GM19438 (cell line): ENCODE measurements around the gene GCKR.

ENCODE experiments used
- ATAC-seq: cut with Tn5 transposase; IDR thresholded peaks from one replicate; pipeline ENCODE4 v1.9.1; 2021; ENCODE audit warnings: low read depth; ENCODE audit not compliant: unreplicated experiment

Gene GCKR, protein sequence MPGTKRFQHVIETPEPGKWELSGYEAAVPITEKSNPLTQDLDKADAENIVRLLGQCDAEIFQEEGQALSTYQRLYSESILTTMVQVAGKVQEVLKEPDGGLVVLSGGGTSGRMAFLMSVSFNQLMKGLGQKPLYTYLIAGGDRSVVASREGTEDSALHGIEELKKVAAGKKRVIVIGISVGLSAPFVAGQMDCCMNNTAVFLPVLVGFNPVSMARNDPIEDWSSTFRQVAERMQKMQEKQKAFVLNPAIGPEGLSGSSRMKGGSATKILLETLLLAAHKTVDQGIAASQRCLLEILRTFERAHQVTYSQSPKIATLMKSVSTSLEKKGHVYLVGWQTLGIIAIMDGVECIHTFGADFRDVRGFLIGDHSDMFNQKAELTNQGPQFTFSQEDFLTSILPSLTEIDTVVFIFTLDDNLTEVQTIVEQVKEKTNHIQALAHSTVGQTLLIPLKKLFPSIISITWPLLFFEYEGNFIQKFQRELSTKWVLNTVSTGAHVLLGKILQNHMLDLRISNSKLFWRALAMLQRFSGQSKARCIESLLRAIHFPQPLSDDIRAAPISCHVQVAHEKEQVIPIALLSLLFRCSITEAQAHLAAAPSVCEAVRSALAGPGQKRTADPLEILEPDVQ

DNA sequence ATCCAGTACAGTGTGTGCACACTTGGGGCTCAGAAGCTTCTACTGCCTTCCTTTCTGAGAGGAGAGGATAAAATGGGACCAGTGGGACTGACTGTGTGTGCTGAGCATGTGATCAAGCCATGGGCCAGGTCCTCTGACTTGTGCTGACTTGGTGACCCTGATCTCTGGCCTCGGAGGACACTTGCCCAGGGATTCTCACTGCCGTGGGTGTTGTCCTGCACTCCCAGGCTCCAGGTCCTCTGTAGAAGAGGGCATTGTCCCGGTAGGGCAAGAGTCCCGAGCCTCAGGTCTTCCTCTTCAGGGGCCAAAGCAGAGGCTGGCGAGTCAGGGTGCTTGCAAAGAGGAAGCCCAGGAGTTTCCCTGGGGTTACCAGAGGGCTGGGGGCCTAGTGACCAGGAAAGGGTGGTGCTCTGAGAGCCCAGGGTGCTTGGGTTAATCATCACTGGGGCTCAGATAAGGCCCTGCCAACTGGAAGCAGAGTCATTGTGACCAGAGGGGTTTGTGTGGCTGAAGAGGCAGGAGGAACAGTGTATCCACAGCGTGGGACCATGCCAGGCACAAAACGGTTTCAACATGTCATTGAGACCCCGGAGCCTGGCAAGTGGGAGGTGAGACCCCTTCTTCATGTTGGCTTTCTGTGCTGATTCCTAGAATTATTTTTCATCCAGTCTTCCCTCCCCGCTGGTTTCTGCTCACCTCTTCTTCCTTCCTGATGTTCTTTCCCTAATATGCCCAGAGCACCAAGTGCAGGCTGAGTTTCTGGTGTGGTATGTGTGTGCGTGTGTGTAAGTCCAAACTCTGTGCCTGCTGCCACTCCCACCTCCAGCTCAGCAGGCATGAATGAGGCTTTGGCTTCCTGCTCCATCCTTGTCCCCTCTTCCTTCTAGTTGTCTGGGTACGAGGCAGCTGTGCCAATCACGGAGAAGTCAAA, at the start of gene GCKR:
GCKR (plus strand) TSS at position 483 of the 931 bp plus-strand sequence; CDS start at position 549, 66 bp downstream.
- no peak for ATAC-seq

- ATAC-seq, result no peak
These were observed 48.3 kb upstream of the GCKR start for GRCh38 chr2:27448381-27448780.

- ATAC-seq, result no peak
These were observed 45.5 kb upstream of the GCKR start for GRCh38 chr2:27451095-27451494.

DNA sequence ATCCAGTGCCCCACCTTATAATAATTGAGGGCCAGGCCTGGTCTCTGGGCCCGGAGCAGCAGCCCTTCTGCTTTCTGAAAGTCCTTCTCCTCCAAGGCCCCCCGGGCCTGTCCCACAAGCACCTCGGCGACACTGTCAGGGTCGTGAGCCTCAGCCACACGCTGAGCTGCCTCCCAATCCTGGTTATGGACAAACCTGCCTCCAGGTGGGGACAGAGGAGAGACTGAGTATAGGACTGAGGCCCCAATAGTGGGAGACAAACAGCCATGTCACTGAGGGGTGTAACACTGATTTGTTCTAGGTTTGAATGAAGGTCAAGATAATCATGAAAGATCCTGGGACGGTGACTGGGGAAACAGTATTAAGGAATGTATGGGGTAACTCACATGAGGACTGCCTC, 42.7 kb upstream of the GCKR start:
- ATAC-seq, result no peak

DNA sequence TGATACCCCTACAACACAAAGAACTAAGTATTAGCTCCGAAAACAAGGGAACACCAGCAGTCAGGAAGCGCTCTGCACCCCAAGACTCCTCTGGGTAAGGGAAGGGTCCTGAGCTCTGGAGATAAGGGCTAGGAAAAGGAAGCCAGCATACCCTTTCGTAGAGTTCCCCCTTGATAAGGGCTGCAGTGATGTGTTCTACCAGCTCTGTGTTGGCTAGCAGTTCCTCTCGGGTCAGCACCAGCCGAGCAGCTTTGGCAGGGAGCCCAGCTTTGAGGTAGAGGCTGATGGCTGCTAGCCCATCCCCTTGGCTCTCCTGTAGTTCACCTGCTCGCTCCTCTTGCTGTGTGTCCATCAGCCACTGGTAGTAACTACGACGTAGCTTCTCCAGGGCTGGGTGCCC, 35.5 kb upstream of the GCKR start:
- ATAC-seq, result no peak

GRCh38 chr2:27464443-27464842, 32.2 kb upstream of the GCKR start:
- no peak for ATAC-seq

DNA sequence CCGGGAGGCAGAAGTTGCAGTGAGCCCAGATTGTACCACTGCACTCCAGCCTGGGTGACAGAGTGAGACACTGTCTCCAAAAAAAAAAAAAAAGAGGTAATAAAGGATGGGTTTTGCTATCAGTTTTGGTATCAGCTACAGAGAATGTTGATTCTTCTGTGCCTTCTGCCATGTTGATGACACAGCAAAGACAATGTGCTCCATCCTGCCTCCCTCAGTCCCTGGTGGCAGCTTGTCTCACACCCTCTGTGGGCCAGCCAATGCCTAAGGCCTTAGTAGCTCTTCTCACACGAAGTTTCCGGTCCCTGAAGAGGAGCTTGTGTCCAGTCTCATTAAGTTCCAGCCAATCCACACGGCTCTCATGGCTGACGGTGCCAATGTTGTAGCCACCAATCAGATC, 24.7 kb upstream of the GCKR start:
- ATAC-seq, result no peak

DNA sequence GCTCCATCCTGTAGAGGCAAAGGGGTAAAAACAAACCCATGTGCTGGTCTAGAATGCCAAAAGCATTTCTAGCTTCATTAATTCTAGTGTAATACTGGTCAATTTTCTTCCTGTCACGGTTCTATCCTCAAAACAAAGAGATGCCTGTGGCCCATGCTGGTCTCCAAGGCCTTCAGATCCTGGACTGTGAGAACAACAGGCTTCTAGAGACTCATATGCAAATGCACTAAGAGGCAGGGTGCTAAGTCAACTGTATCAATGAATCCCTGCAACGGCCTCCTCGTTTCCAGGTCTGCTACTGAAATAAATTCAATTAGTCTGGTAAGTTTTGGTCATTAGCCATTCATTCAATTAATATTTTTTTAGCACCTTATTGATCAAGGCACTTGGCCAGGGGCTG, 11.1 kb upstream of the GCKR start:
- no peak for ATAC-seq

GRCh38 chr2:27489118-27489497, 7.5 kb upstream of the GCKR start:
- no peak for ATAC-seq

- ATAC-seq, result peak; percentile 98
These were observed 6.9 kb upstream of the GCKR start, which contains the start of gene IFT172 for GRCh38 chr2:27489498-27490397. TSS of gene IFT172 (minus strand) at chr2:27489743. CDS start at chr2:27489653, 90 bp downstream.

GRCh38 chr2:27492557-27492956, 4.1 kb upstream of the GCKR start:
- ATAC-seq, result no peak

GRCh38 chr2:27493948-27494283, 2.7 kb upstream of the GCKR start:
- no peak for ATAC-seq

GRCh38 chr2:27494284-27494943, 2.2 kb upstream of the GCKR start:
- no peak for ATAC-seq

DNA sequence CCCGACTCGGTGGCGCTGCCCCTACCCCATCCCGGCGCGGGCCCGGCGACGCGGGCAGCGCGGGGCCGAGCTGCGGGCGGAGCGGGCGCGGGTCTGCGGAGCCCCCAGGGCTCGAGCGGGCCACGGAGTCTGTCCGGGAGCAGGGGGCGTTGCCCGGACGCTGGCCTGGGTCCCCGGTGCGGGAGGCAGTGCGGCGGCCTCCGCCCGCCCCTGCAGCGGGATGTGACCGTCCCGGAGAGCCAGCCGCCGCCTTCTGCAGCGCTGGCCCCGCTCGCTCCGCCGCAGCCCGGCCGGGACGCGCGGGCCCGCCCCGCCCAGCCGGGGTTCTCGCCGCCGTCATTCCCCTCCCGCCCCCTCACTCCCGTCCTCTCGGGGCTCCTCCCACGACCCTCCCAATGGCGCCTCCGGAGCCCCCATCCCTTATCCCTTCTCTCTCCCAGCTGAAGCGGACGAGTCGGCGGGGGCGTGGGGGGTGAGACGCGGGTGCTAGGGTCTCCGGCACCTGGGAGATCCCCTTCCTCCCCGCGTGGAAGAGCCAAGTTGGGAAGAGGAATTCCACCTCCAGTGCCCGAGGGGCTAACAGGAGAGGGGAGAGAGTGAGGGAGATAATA, 1.6 kb upstream of the GCKR start, which contains the start of gene FNDC4:
FNDC4 (minus strand) TSS at position 257 of the 611 bp plus-strand sequence. CDS start 521 bp downstream, outside the sequence.
- no peak for ATAC-seq

- no peak for ATAC-seq
These were observed 741 bp upstream of the GCKR start for GRCh38 chr2:27495840-27496356.

- ATAC-seq, result no peak
These were observed 619 bp downstream of the GCKR start for GRCh38 chr2:27497288-27497627.

- ATAC-seq, result no peak
These were observed 2.3 kb downstream of the GCKR start for GRCh38 chr2:27498975-27499374.

- ATAC-seq, result no peak
These were observed 4.4 kb downstream of the GCKR start for GRCh38 chr2:27501042-27501441.

DNA sequence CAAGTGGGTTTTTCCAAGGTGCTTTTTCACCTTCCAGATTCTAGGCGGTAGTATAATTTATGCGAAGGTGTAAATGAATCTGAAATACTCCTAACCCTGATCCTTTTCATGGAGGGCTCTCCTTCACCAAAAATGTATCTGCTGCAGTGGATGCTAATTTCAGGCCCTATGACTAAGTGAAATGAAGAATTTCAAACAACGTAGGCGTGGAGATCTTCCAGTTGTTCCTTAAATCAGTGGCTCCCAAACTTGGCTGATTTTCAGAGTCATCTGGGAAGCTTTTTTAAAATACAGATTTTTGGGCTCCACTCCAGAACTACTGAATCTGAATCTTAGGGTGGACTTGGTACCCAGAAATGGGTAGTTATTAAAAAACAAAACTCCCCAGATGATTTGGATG, 5.5 kb downstream of the GCKR start:
- ATAC-seq, result no peak
